H9 (cell line): Measurements from ENCODE around the gene PIGB. TPM values are rescaled to one million over a fixed set of nuclear protein-coding genes. Genes with fewer than 3 reads are reported as not detected.

Experiments used
- DNase-seq: peaks from one replicate; pipeline ENCODE4 v3.0.0-alpha.2; 2017
- H2AFZ ChIP-seq: one replicate; pipeline ENCODE4 v1.6.1; 2013; ENCODE audit warnings: mild to moderate bottlenecking, low read length, control low read depth, moderate library complexity
- H2AK5ac ChIP-seq: 2 replicates; pipeline ENCODE4 v1.6.1; 2013; ENCODE audit warnings: low read length, control low read depth, mixed read lengths; ENCODE audit not compliant: insufficient read length
- H2BK120ac ChIP-seq: one replicate; pipeline ENCODE4 v1.6.1; 2013; ENCODE audit warnings: low read depth, mild to moderate bottlenecking, low read length, control low read depth, inconsistent platforms; ENCODE audit not compliant: poor library complexity, severe bottlenecking
- H2BK12ac ChIP-seq: 2 replicates; pipeline ENCODE4 v1.6.1; 2013; ENCODE audit warnings: low read length, control low read depth, mixed read lengths, low read depth; ENCODE audit not compliant: insufficient read length
- H2BK15ac ChIP-seq: 2 replicates; pipeline ENCODE4 v1.6.1; 2013; ENCODE audit warnings: low read depth, low read length, control low read depth
- H2BK20ac ChIP-seq: one replicate; pipeline ENCODE4 v1.6.1; 2013; ENCODE audit warnings: low read depth, mild to moderate bottlenecking, low read length, control low read depth, inconsistent platforms; ENCODE audit not compliant: poor library complexity, severe bottlenecking
- H2BK5ac ChIP-seq: 2 replicates; pipeline ENCODE4 v1.6.1; 2013; ENCODE audit warnings: low read length, control low read depth, mixed read lengths; ENCODE audit not compliant: insufficient read length
- H3K14ac ChIP-seq: 2 replicates; pipeline ENCODE4 v1.6.1; 2013; ENCODE audit warnings: low read length, control low read depth; ENCODE audit not compliant: insufficient read depth
- H3K18ac ChIP-seq: 2 replicates; pipeline ENCODE4 v1.6.1; 2013; ENCODE audit warnings: low read depth, mild to moderate bottlenecking, mixed read lengths, low read length, control low read depth; ENCODE audit not compliant: insufficient read length
- H3K23ac ChIP-seq: 2 replicates; pipeline ENCODE4 v1.6.1; 2013; ENCODE audit warnings: low read length, control low read depth, mixed read lengths, low read depth; ENCODE audit not compliant: insufficient read length
- H3K23me2 ChIP-seq: 2 replicates; pipeline ENCODE4 v1.6.1; 2013; ENCODE audit warnings: low read depth, mild to moderate bottlenecking, mixed read lengths, low read length, control low read depth; ENCODE audit not compliant: insufficient read length, poor library complexity, severe bottlenecking
- H3K27ac ChIP-seq: 2 replicates; pipeline ENCODE4 v1.5.1; 2013; ENCODE audit warnings: low read length, control low read depth, mixed read lengths, low read depth; ENCODE audit not compliant: insufficient read length
- H3K27me3 ChIP-seq: 2 replicates; pipeline ENCODE4 v1.6.1; 2013; ENCODE audit warnings: low read length, control low read depth, inconsistent platforms; ENCODE audit not compliant: insufficient read depth
- H3K4ac ChIP-seq: 2 replicates; pipeline ENCODE4 v1.6.1; 2013; ENCODE audit warnings: low read depth, mild to moderate bottlenecking, control low read depth, inconsistent platforms, low read length, moderate library complexity
- H3K4me1 ChIP-seq: 2 replicates; pipeline ENCODE4 v1.6.1; 2013; ENCODE audit warnings: low read length, control low read depth, inconsistent platforms; ENCODE audit not compliant: insufficient read depth
- H3K4me2 ChIP-seq: 2 replicates; pipeline ENCODE4 v1.6.1; 2013; ENCODE audit warnings: low read length, control low read depth, mixed read lengths; ENCODE audit not compliant: insufficient read length, insufficient read depth
- H3K56ac ChIP-seq: 2 replicates; pipeline ENCODE4 v1.6.1; 2013; ENCODE audit warnings: low read depth, mild to moderate bottlenecking, mixed read lengths, low read length, control low read depth; ENCODE audit not compliant: insufficient read length
- H3K79me1 ChIP-seq: 2 replicates; pipeline ENCODE4 v1.6.1; 2013; ENCODE audit warnings: low read depth, mild to moderate bottlenecking, moderate library complexity, low read length, control low read depth, inconsistent platforms; ENCODE audit not compliant: insufficient read depth, poor library complexity, severe bottlenecking
- H3K79me2 ChIP-seq: 2 replicates; pipeline ENCODE4 v1.6.1; 2013; ENCODE audit warnings: low read length, control low read depth, inconsistent platforms; ENCODE audit not compliant: insufficient read depth
- H3K9ac ChIP-seq: 2 replicates; pipeline ENCODE4 v1.6.1; 2013; ENCODE audit warnings: low read length, control low read depth, mixed read lengths; ENCODE audit not compliant: insufficient read length; ENCODE audit errors: extremely low read depth
- H3K9me3 ChIP-seq: one replicate; pipeline ENCODE4 v1.6.1; 2013; ENCODE audit warnings: low read depth, low read length, inconsistent platforms; ENCODE audit not compliant: control insufficient read depth
- H3T11ph ChIP-seq: one replicate; pipeline ENCODE4 v1.6.1; 2013; ENCODE audit warnings: mild to moderate bottlenecking, low read length, control low read depth, inconsistent platforms
- H4K20me1 ChIP-seq: one replicate; pipeline ENCODE4 v1.6.1; 2013; ENCODE audit not compliant: control insufficient read depth, insufficient read length, insufficient read depth
- H4K5ac ChIP-seq: 2 replicates; pipeline ENCODE4 v1.6.1; 2013; ENCODE audit warnings: low read depth, mild to moderate bottlenecking, mixed read lengths, low read length, control low read depth; ENCODE audit not compliant: insufficient read length
- H4K8ac ChIP-seq: replicated peaks from 2 replicates; pipeline ENCODE4 v1.6.1; 2013; ENCODE audit warnings: low read length, control low read depth, mixed read lengths, low read depth; ENCODE audit not compliant: insufficient read length
- H4K91ac ChIP-seq: 2 replicates; pipeline ENCODE4 v1.6.1; 2013; ENCODE audit warnings: low read depth, mild to moderate bottlenecking, moderate library complexity, mixed read lengths, low read length, control low read depth; ENCODE audit not compliant: insufficient read length
- H3K27ac Mint-ChIP-seq, 3 experiments: 2 replicates in 2 of 3; 3 replicates in 1 of 3; pipeline ENCODE4 v1.8.0; 2020 to 2021; ENCODE audit warnings: mixed read lengths in 3 of 3, mild to moderate bottlenecking in 1 of 3, moderate library complexity in 1 of 3
- H3K27me3 Mint-ChIP-seq: 2 replicates; pipeline ENCODE4 v1.8.0; 2021; ENCODE audit warnings: low read depth, mild to moderate bottlenecking, moderate library complexity, mixed read lengths
- H3K36me3 Mint-ChIP-seq, 3 experiments: 2 replicates in 2 of 3; 3 replicates in 1 of 3; pipeline ENCODE4 v1.8.0; 2020 to 2021; ENCODE audit warnings: low read depth in 3 of 3, mixed read lengths in 3 of 3; ENCODE audit not compliant: insufficient read depth in 1 of 3
- H3K4me1 Mint-ChIP-seq, 2 experiments: 2 replicates each; pipeline ENCODE4 v1.8.0; 2020; ENCODE audit warnings: mixed read lengths in 2 of 2
- H3K4me3 Mint-ChIP-seq, 2 experiments: 2 replicates in 1 of 2; 3 replicates in 1 of 2; pipeline ENCODE4 v1.8.0; 2020 to 2021; ENCODE audit warnings: mild to moderate bottlenecking in 2 of 2, mixed read lengths in 2 of 2, moderate library complexity in 1 of 2
- H3K9me3 Mint-ChIP-seq, 2 experiments: 2 replicates in 1 of 2; 3 replicates in 1 of 2; pipeline ENCODE4 v1.8.0; 2020; ENCODE audit warnings: mild to moderate bottlenecking in 2 of 2, mixed read lengths in 2 of 2, moderate library complexity in 1 of 2
- CTCF ChIP-seq: fragments of 200-600 bp; sonication (generic); conservative IDR thresholded peaks from 3 replicates; pipeline ENCODE4 v1.8.0; 2021; ENCODE audit warnings: antibody characterized with exemption, mild to moderate bottlenecking
- WGBS: extraction: QIAGEN DNeasy Blood & Tissue Kit; methylation state at CpG from one replicate; pipeline ENCODE4 v1.1.7; 2013; ENCODE audit warnings: missing lambda C conversion rate, low lambda C conversion rate, mixed read lengths; ENCODE audit not compliant: insufficient read length; ENCODE audit errors: extremely low coverage; 5-methylcytosine and 5-hydroxymethylcytosine counted together
- total RNA-seq: library from RNA; stranded (reverse); gene quantifications from 2 replicates; pipeline ENCODE4 v1.2.1, GENCODE V29; 2021

PIGB gene
- total RNA-seq, 1 experiment from 2014 or later, result 6.7 TPM

GRCh38 chr15:55279100-55279745 is 39.8 kb upstream of the PIGB start:
- Histone ChIP-seq H2BK120ac (no peak overlapping the region), H3K4ac (no peak overlapping the region), H4K8ac (no peak overlapping the region), H4K20me1 (no peaks in the 10 kb centered on the region), H2AFZ (no peak overlapping the region), H3K27ac (no peak overlapping the region), H2BK15ac (no peak overlapping the region), H3K9ac (no peak overlapping the region), H3K79me1 (no peaks in the 10 kb centered on the region), H3K14ac (no peak overlapping the region), H3K9me3 (no peaks in the 10 kb centered on the region), H3K56ac (no peak overlapping the region), H3K23ac (no peak overlapping the region), H3K4me1 (no peaks in the 10 kb centered on the region), H2BK12ac (no peak overlapping the region), H3K4me2 (no peak overlapping the region), H3K79me2 (no peaks in the 10 kb centered on the region), H3T11ph (no peak overlapping the region), H3K27me3 (no peaks in the 10 kb centered on the region), H2AK5ac (no peak overlapping the region), H3K18ac (no peak overlapping the region), H4K5ac (no peak overlapping the region), H4K91ac (no peak overlapping the region), H2BK5ac (no peak overlapping the region), H2BK20ac (no peak overlapping the region), H3K23me2 (no peaks in the 10 kb centered on the region)
- no peaks in the 10 kb centered on the region; a peak in 1 of 7 replicates for H3K36me3 Mint-ChIP-seq
- no peaks in the 10 kb centered on the region for H3K27me3 Mint-ChIP-seq
- DNase-seq, result no peak
- no peak for TF ChIP-seq CTCF
- H3K4me1 Mint-ChIP-seq, result peaks cover under 1 to 4% of the 10 kb centered on the region in 2 experiments; a peak in 1 of 4 replicates
- no CpG with 5 or more reads among the region's 2 CpGs for WGBS
- no peak overlapping the region for H3K27ac Mint-ChIP-seq
- no peaks in the 10 kb centered on the region for H3K9me3 Mint-ChIP-seq
- H3K4me3 Mint-ChIP-seq, result no peak overlapping the region
